Measurements from ENCODE around the gene BIN2. TPM values are rescaled to one million over a fixed set of nuclear protein-coding genes. Genes with fewer than 3 reads are reported as not detected.

BIN2 gene
- total and polyA plus RNA-seq, 2 of the 4 experiments (the other 2 are of a cell fraction), result not detected

GRCh38 chr12:51362307-51362706 lies 38.3 kb upstream of the BIN2 start:
- Histone ChIP-seq H3K4me1 (ENCODE audit: control insufficient read depth, insufficient read depth, low read length) (peaks cover 2% of the 10 kb centered on the region), H2BK5ac (ENCODE audit: low read depth, low read length, poor library complexity, severe bottlenecking) (no peak overlapping the region), H3K27me3 (ENCODE audit: control insufficient read depth, insufficient read depth, low read length) (peaks cover 3% of the 10 kb centered on the region; the same call in 1 of the 2 replicates), H3K9me1 (ENCODE audit: insufficient read depth, low read length) (peaks cover 12% of the 10 kb centered on the region; the same call in 1 of the 2 replicates), H3K56ac (ENCODE audit: extremely low read depth, insufficient read depth, low read length) (no peak overlapping the region), H3K14ac (replicated peaks; ENCODE audit: low read depth, low read length) (no peak overlapping the region), H3K4me2 (ENCODE audit: low read depth, low read length) (no peak overlapping the region), H3K36me3 (ENCODE audit: control insufficient read depth, insufficient read depth, low read length) (0 out of 2 replicates have a peak, but pooled peaks cover 1% of the 10 kb centered on the region), H3K23ac (ENCODE audit: low read depth, low read length) (no peak overlapping the region), H3K4ac (ENCODE audit: low read depth, low read length) (no peak overlapping the region), H2AK9ac (replicated peaks; ENCODE audit: low read depth, low read length, poor library complexity) (no peak overlapping the region), H3K9me3 (ENCODE audit: control insufficient read depth, insufficient read depth, low read length) (no peaks in the 10 kb centered on the region), H2AFZ (replicated peaks; ENCODE audit: low read length, poor library complexity) (no peak overlapping the region), H3K79me1 (ENCODE audit: low read depth in 1 of 2, low read length in 2 of 2) (no peaks in the 10 kb centered on the region), H4K8ac (ENCODE audit: low read depth in 2 of 2, low read length in 2 of 2) (no peak overlapping the region), H4K5ac (ENCODE audit: low read depth, low read length) (no peak overlapping the region), H3K9ac (ENCODE audit: low read depth, low read length) (no peak overlapping the region), H4K20me1 (ENCODE audit: insufficient read depth, low read length) (no peaks in the 10 kb centered on the region), H2BK120ac (ENCODE audit: low read depth, low read length) (no peak overlapping the region), H3K18ac (ENCODE audit: low read depth, low read length) (no peak overlapping the region), H2BK15ac (ENCODE audit: low read depth, low read length) (no peak overlapping the region), H2AK5ac (ENCODE audit: low read depth, low read length) (peak overlapping the region; percentile 60; the same call in 1 of the 2 replicates), H2BK20ac (ENCODE audit: low read depth, low read length) (no peak overlapping the region), H4K91ac (ENCODE audit: insufficient read depth, low read depth, low read length) (no peak overlapping the region), H3K27ac (ENCODE audit: insufficient read depth, low read length) (no peak overlapping the region), H3K4me3 (ENCODE audit: insufficient read depth, low read depth, low read length) (no peak overlapping the region)
- intact Hi-C loops (cut with micrococcal nuclease) (no loop called here), dilution Hi-C loops (cut with HindIII; ENCODE audit: low sequenced_read_pairs, unreplicated experiment) (no loop called here), in situ Hi-C loops (cut with MboI; ENCODE audit: low sequenced_read_pairs) (loop anchor here (25.0 kb wide), 1 partner anchor 850 kb away; the partner anchor contains the start of gene DIP2B)
- ChIA-PET CTCF (interaction anchor here (0.6 kb wide), 1 partner anchor 373 kb away, joined by 4 read pairs; no protein-coding TSS in a partner anchor), POLR2A (ENCODE audit: unreplicated experiment) (no interaction called here)
- TF ChIP-seq CEBPB (IDR thresholded peaks at IDR 0.05; ENCODE audit: low read depth, low read length) (no peak), CTCF (conservative IDR thresholded peaks at IDR 0.05; ENCODE audit: low read depth, low read length) (no peak), NFE2L2 (IDR thresholded peaks at IDR 0.05; ENCODE audit: low read depth, low read length) (no peak), CHD1 (IDR thresholded peaks at IDR 0.05; ENCODE audit: low read depth, low read length) (no peak), FOS (IDR thresholded peaks at IDR 0.05; ENCODE audit: low read depth, low read length) (no peak), RFX5 (IDR thresholded peaks at IDR 0.05; ENCODE audit: low read depth, low read length) (no peak), USF2 (IDR thresholded peaks at IDR 0.05; ENCODE audit: low read depth, low read length) (no peak), MAZ (IDR thresholded peaks at IDR 0.05; ENCODE audit: borderline replicate concordance, low read depth, low read length) (no peak), RAD21 (IDR thresholded peaks at IDR 0.05; ENCODE audit: low read length) (no peak), MXI1 (IDR thresholded peaks at IDR 0.05; ENCODE audit: borderline replicate concordance, low read depth, low read length) (no peak), POLR2A (IDR thresholded peaks at IDR 0.05; ENCODE audit: low read depth, low read length) (no peak), SMC3 (IDR thresholded peaks at IDR 0.05; ENCODE audit: low read depth, low read length) (no peak), MAFK (IDR thresholded peaks at IDR 0.05; ENCODE audit: low read depth, low read length) (no peak), ELK1 (IDR thresholded peaks at IDR 0.05; ENCODE audit: borderline replicate concordance, low read depth, low read length) (no peak), RCOR1 (IDR thresholded peaks at IDR 0.05; ENCODE audit: insufficient replicate concordance, low read length) (no peak), BHLHE40 (IDR thresholded peaks at IDR 0.05; ENCODE audit: low read depth, low read length) (no peak)
- 100% methylated on average over 2 of the region's 6 CpGs; no CpG with 5 or more reads in 1 of the 2 experiments for WGBS, 2 experiments (ENCODE audit: extremely low coverage in 2 of 2, insufficient read length in 1 of 2)
- BruUV-seq (replicated peaks), result no TSS peak
- DNase-seq, result no peak
- ATAC-seq (ENCODE audit: low read depth), result no peak

Measured in IMR-90 (cell line).